SK-N-SH (cell line): ENCODE data around the gene FDPS.

Source experiments
- EP300 ChIP-seq, 2 experiments: IDR thresholded peaks; 2 replicates each; pipeline versions ENCODE4 v1.4.0 to v1.6.1; 2012; ENCODE audit warnings: borderline replicate concordance in 1 of 2, low read depth in 1 of 2, low read length in 1 of 2
- MEF2A ChIP-seq: IDR thresholded peaks from 2 replicates; pipeline ENCODE4 v1.4.0; 2012; ENCODE audit warnings: low read depth, borderline replicate concordance
- POLR2AphosphoS5 ChIP-seq: IDR thresholded peaks from 2 replicates; pipeline ENCODE4 v1.6.1; 2012; ENCODE audit warnings: low read depth, low read length
- RAD21 ChIP-seq: IDR thresholded peaks from 2 replicates; pipeline ENCODE4 v1.6.1; 2012; ENCODE audit warnings: mild to moderate bottlenecking, low read length
- RXRA ChIP-seq: IDR thresholded peaks from 2 replicates; pipeline ENCODE4 v1.4.0; 2012; ENCODE audit warnings: low read depth, mild to moderate bottlenecking, borderline replicate concordance
- TF ChIP-seq, protein P1 (sequence below): IDR thresholded peaks from 2 replicates; pipeline ENCODE4 v1.6.1; 2012; ENCODE audit warnings: mild to moderate bottlenecking, low read depth, low read length, moderate library complexity
- TF ChIP-seq, protein P2 (sequence below): fragments of 200-600 bp; sonication (generic); IDR thresholded peaks from 2 replicates; pipeline ENCODE4 v1.6.1; 2017; ENCODE audit warnings: antibody characterized with exemption, mild to moderate bottlenecking, moderate library complexity

DNA sequence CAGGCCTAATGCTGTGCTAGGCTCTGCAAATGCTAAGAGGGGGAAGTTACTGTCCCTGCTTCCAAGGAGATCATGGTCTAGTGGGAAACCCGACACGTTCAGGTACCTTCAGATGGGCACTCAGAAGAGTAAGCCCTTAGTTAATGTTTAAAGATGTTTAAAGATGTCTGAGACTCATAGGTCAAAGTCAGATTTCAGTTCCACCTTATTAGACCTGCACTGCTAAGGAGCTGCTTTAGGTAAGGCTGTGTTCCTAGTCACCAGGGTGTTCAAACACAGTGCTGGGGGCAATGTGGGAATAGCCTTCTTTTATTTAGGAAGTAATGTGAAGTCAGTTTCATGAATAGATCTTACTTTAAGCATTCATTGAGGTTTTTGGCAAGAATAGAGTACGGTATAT lies 8.3 kb downstream of the FDPS start:
- TF ChIP-seq, protein P1, sequence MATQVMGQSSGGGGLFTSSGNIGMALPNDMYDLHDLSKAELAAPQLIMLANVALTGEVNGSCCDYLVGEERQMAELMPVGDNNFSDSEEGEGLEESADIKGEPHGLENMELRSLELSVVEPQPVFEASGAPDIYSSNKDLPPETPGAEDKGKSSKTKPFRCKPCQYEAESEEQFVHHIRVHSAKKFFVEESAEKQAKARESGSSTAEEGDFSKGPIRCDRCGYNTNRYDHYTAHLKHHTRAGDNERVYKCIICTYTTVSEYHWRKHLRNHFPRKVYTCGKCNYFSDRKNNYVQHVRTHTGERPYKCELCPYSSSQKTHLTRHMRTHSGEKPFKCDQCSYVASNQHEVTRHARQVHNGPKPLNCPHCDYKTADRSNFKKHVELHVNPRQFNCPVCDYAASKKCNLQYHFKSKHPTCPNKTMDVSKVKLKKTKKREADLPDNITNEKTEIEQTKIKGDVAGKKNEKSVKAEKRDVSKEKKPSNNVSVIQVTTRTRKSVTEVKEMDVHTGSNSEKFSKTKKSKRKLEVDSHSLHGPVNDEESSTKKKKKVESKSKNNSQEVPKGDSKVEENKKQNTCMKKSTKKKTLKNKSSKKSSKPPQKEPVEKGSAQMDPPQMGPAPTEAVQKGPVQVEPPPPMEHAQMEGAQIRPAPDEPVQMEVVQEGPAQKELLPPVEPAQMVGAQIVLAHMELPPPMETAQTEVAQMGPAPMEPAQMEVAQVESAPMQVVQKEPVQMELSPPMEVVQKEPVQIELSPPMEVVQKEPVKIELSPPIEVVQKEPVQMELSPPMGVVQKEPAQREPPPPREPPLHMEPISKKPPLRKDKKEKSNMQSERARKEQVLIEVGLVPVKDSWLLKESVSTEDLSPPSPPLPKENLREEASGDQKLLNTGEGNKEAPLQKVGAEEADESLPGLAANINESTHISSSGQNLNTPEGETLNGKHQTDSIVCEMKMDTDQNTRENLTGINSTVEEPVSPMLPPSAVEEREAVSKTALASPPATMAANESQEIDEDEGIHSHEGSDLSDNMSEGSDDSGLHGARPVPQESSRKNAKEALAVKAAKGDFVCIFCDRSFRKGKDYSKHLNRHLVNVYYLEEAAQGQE = no peak
- TF ChIP-seq POLR2AphosphoS5 (no peak), RXRA (no peak), RAD21 (no peak), EP300 (IDR thresholded peaks at IDR 0.05; ENCODE audit: borderline replicate concordance in 1 of 2, low read depth in 1 of 2, low read length in 1 of 2) (no peak), MEF2A (no peak)
- TF ChIP-seq, protein P2, sequence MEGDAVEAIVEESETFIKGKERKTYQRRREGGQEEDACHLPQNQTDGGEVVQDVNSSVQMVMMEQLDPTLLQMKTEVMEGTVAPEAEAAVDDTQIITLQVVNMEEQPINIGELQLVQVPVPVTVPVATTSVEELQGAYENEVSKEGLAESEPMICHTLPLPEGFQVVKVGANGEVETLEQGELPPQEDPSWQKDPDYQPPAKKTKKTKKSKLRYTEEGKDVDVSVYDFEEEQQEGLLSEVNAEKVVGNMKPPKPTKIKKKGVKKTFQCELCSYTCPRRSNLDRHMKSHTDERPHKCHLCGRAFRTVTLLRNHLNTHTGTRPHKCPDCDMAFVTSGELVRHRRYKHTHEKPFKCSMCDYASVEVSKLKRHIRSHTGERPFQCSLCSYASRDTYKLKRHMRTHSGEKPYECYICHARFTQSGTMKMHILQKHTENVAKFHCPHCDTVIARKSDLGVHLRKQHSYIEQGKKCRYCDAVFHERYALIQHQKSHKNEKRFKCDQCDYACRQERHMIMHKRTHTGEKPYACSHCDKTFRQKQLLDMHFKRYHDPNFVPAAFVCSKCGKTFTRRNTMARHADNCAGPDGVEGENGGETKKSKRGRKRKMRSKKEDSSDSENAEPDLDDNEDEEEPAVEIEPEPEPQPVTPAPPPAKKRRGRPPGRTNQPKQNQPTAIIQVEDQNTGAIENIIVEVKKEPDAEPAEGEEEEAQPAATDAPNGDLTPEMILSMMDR = no peak
